Thoracic aorta (tissue), 2 donors: ENCODE results near the gene PRR23E. TPM values are rescaled to one million over a fixed set of nuclear protein-coding genes. Genes with fewer than 3 reads are reported as not detected.

Experiments used
- ATAC-seq: fragments of 150-250 bp; one replicate; pipeline ENCODE4 v1.8.0; 2017; ENCODE audit warnings: low read depth; ENCODE audit not compliant: insufficient number of reproducible peaks, low FRiP score
- DNase-seq: peaks from one replicate; pipeline ENCODE4 v3.0.0-alpha.2; 2020; ENCODE audit warnings: low spot score
- H3K27ac ChIP-seq, 2 donors: fragments of 200-600 bp; sonication (generic); 1 replicate in 1 of 2; 2 replicates in 1 of 2; pipeline ENCODE4 v1.5.1; 2016; ENCODE audit warnings: mild to moderate bottlenecking in 2 of 2, moderate library complexity in 2 of 2
- H3K27me3 ChIP-seq: fragments of 200-600 bp; sonication (generic); replicated peaks from 2 replicates; pipeline ENCODE4 v1.6.0; 2016; ENCODE audit warnings: mild to moderate bottlenecking; ENCODE audit not compliant: insufficient read depth
- H3K36me3 ChIP-seq: fragments of 200-600 bp; sonication (generic); one replicate; pipeline ENCODE4 v1.5.1; 2016
- H3K4me1 ChIP-seq, 2 donors: fragments of 200-600 bp; sonication (generic); 1 replicate in 1 of 2; 2 replicates in 1 of 2; pipeline versions ENCODE4 v1.5.1 to v1.6.0; 2016; ENCODE audit warnings: low read depth in 2 of 2, mild to moderate bottlenecking in 1 of 2; ENCODE audit not compliant: control insufficient read depth in 1 of 2
- H3K4me3 ChIP-seq: fragments of 200-600 bp; sonication (generic); 2 replicates; pipeline ENCODE4 v1.5.1; 2016; ENCODE audit warnings: mild to moderate bottlenecking
- H3K9me3 ChIP-seq: fragments of 200-600 bp; sonication (generic); 2 replicates; pipeline ENCODE4 v1.5.1; 2016
- CTCF ChIP-seq: fragments of 200-600 bp; sonication (generic); IDR thresholded peaks from one replicate; pipeline ENCODE4 v1.5.1; 2019; ENCODE audit warnings: antibody characterized with exemption
- total RNA-seq, 2 donors: library from RNA; depleted of rRNA; stranded (reverse); fragments of >200 nt; gene quantifications; one replicate each; pipeline versions ENCODE4 v1.1.0 to v1.2.3, GENCODE V29; 2016

Gene PRR23E
- total RNA-seq, 2 donors from 2014 or later = not detected

GRCh38 chr3:127159543-127159942 is 33.4 kb upstream of the PRR23E start:
- Histone ChIP-seq H3K27me3 (peaks cover 6% of the 10 kb centered on the region), H3K4me1 (no peaks in the 10 kb centered on the region), H3K4me3 (no peak overlapping the region), H3K9me3 (no peaks in the 10 kb centered on the region), H3K27ac (no peak overlapping the region), H3K36me3 (no peaks in the 10 kb centered on the region)
- no peak for TF ChIP-seq CTCF
- ATAC-seq = no peak
- no peak for DNase-seq

- Histone ChIP-seq H3K4me1 (no peaks in the 10 kb centered on the region), H3K27ac (no peak overlapping the region), H3K27me3 (peaks cover 6% of the 10 kb centered on the region), H3K9me3 (no peaks in the 10 kb centered on the region), H3K4me3 (no peak overlapping the region), H3K36me3 (no peaks in the 10 kb centered on the region)
- ATAC-seq (no peak), DNase-seq (no peak)
- TF ChIP-seq CTCF = no peak
Measured at GRCh38 chr3:127161236-127161635, 31.7 kb upstream of the PRR23E start.

GRCh38 chr3:127161973-127162579 is 30.9 kb upstream of the PRR23E start:
- Histone ChIP-seq H3K4me1 (no peaks in the 10 kb centered on the region), H3K4me3 (no peak overlapping the region), H3K27ac (no peak overlapping the region), H3K9me3 (no peaks in the 10 kb centered on the region), H3K36me3 (no peaks in the 10 kb centered on the region), H3K27me3 (peaks cover 6% of the 10 kb centered on the region)
- no peak for ATAC-seq
- TF ChIP-seq CTCF = no peak
- DNase-seq = no peak

GRCh38 chr3:127162947-127163645 is 29.8 kb upstream of the PRR23E start:
- peaks cover under 1 to 5% of the 10 kb centered on the region in 2 donors for H3K4me1 ChIP-seq
- H3K27me3 ChIP-seq = peaks cover 6% of the 10 kb centered on the region
- no peaks in the 10 kb centered on the region for H3K36me3 ChIP-seq
- no peak for TF ChIP-seq CTCF
- DNase-seq (no peak), ATAC-seq (no peak)
- no peak overlapping the region for H3K4me3 ChIP-seq
- H3K9me3 ChIP-seq = no peaks in the 10 kb centered on the region
- no peak overlapping the region for H3K27ac ChIP-seq

- no peak for TF ChIP-seq CTCF
- ATAC-seq (no peak), DNase-seq (no peak)
- H3K27ac ChIP-seq = no peak overlapping the region
- H3K9me3 ChIP-seq = no peaks in the 10 kb centered on the region
- H3K36me3 ChIP-seq = no peaks in the 10 kb centered on the region
- no peaks in the 10 kb centered on the region for H3K27me3 ChIP-seq
- no peak overlapping the region for H3K4me3 ChIP-seq
- H3K4me1 ChIP-seq = peaks cover 2 to 20% of the 10 kb centered on the region in 2 donors
Measured at GRCh38 chr3:127164615-127165014, 28.3 kb upstream of the PRR23E start.
